Osteocyte (in vitro differentiated cells): ENCODE data around the gene MSX2. TPM values are rescaled to one million over a fixed set of nuclear protein-coding genes. Genes with fewer than 3 reads are reported as not detected.

Source experiments
- DNase-seq: peaks from one replicate; pipeline ENCODE4 v3.0.0; 2021; ENCODE audit warnings: mixed read lengths; ENCODE audit not compliant: unreplicated experiment; ENCODE audit errors: extremely low spot score
- H3K27ac Mint-ChIP-seq: one replicate; pipeline ENCODE4 v1.8.0; 2021; ENCODE audit warnings: mild to moderate bottlenecking, mixed read lengths; ENCODE audit not compliant: unreplicated experiment
- H3K27me3 Mint-ChIP-seq: one replicate; pipeline ENCODE4 v1.8.0; 2021; ENCODE audit warnings: mixed read lengths; ENCODE audit not compliant: unreplicated experiment
- H3K36me3 Mint-ChIP-seq: one replicate; pipeline ENCODE4 v1.8.0; 2021; ENCODE audit warnings: mixed read lengths; ENCODE audit not compliant: unreplicated experiment
- H3K4me1 Mint-ChIP-seq: one replicate; pipeline ENCODE4 v1.8.0; 2021; ENCODE audit warnings: mixed read lengths; ENCODE audit not compliant: unreplicated experiment
- H3K4me3 Mint-ChIP-seq: one replicate; pipeline ENCODE4 v1.8.0; 2021; ENCODE audit warnings: mild to moderate bottlenecking, moderate library complexity, mixed read lengths; ENCODE audit not compliant: unreplicated experiment
- H3K9me3 Mint-ChIP-seq: one replicate; pipeline ENCODE4 v1.8.0; 2021; ENCODE audit warnings: mixed read lengths; ENCODE audit not compliant: unreplicated experiment
- long read RNA-seq: library from polyadenylated mRNA; unstranded; transcript quantifications from one replicate; pipeline ENCODE4 v2.0.0, GENCODE V29; 2021
- total RNA-seq: library from RNA; stranded (reverse); gene quantifications from 2 replicates; pipeline ENCODE4 v1.2.1, GENCODE V29; 2021
- TF ChIP-seq, protein P1 (sequence below): fragments of 200-600 bp; sonication (generic); IDR thresholded peaks from 2 replicates; pipeline ENCODE4 v1.5.0; 2021; ENCODE audit warnings: antibody characterized with exemption, mild to moderate bottlenecking, moderate library complexity

Gene MSX2
- 31.9 and 33.8 TPM in 2 replicates for total RNA-seq
- long read RNA-seq, partial matches to known transcripts = 0 of 8 reads
- long read RNA-seq, other reads (novel, unspliced or antisense) = 7 of 8 reads

DNA sequence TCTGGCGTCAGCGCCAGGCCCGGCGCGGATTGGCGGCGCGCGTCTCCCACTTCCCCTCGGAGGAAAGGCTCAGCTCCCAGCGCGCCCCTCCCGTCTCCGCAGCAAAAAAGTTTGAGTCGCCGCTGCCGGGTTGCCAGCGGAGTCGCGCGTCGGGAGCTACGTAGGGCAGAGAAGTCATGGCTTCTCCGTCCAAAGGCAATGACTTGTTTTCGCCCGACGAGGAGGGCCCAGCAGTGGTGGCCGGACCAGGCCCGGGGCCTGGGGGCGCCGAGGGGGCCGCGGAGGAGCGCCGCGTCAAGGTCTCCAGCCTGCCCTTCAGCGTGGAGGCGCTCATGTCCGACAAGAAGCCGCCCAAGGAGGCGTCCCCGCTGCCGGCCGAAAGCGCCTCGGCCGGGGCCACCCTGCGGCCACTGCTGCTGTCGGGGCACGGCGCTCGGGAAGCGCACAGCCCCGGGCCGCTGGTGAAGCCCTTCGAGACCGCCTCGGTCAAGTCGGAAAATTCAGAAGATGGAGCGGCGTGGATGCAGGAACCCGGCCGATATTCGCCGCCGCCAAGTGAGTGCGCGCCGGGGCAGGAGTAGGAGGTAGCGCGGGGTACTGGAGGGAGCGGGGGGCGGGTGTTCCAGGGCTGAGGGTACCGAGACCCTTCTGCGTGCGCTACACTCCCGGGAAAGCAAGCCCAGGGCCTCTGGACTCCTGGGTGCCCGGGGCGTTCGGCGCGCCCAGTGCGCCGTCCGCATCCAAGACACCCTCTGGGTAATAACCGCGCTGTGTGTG lies at the start of gene MSX2:
Gene MSX2 (plus strand): TSS at position 99 of the 777 bp plus-strand sequence. CDS start 78 bp downstream, at position 177.
- H3K36me3 Mint-ChIP-seq = peaks cover 13% of the 10 kb centered on the region
- H3K27ac Mint-ChIP-seq = peak within 1 kb of the TSS; percentile 78
- peaks cover 55% of the 10 kb centered on the region for H3K4me1 Mint-ChIP-seq
- H3K9me3 Mint-ChIP-seq = no peaks in the 10 kb centered on the region
- H3K27me3 Mint-ChIP-seq = peaks cover 27% of the 10 kb centered on the region
- peak; percentile 94 for DNase-seq
- peak within 1 kb of the TSS; percentile 81 for H3K4me3 Mint-ChIP-seq
- TF ChIP-seq, protein P1, sequence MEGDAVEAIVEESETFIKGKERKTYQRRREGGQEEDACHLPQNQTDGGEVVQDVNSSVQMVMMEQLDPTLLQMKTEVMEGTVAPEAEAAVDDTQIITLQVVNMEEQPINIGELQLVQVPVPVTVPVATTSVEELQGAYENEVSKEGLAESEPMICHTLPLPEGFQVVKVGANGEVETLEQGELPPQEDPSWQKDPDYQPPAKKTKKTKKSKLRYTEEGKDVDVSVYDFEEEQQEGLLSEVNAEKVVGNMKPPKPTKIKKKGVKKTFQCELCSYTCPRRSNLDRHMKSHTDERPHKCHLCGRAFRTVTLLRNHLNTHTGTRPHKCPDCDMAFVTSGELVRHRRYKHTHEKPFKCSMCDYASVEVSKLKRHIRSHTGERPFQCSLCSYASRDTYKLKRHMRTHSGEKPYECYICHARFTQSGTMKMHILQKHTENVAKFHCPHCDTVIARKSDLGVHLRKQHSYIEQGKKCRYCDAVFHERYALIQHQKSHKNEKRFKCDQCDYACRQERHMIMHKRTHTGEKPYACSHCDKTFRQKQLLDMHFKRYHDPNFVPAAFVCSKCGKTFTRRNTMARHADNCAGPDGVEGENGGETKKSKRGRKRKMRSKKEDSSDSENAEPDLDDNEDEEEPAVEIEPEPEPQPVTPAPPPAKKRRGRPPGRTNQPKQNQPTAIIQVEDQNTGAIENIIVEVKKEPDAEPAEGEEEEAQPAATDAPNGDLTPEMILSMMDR = peak; percentile 17

DNA sequence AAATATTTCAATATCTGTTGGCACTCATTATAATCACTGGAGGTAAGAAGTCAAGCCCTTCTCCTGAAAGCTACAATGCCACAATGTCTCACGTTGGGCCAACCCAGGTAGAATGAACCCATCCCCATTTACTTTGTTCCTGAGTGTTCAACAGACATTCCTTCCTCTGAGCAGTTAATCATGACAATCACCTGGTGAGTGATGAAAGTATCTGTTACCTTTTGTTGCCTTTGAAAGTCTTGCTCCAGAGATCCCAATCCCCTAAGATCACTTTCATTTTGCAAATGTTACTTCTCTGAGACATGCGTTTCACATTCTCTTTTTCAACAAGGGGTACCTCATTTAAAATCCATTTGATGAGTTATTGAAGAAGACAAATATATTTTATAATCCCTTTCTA lies 49.3 kb upstream of the MSX2 start:
- no peak overlapping the region for H3K4me3 Mint-ChIP-seq
- TF ChIP-seq, protein P1 = no peak
- no peaks in the 10 kb centered on the region for H3K4me1 Mint-ChIP-seq
- DNase-seq = no peak
- H3K27me3 Mint-ChIP-seq = peaks cover 41% of the 10 kb centered on the region
- no peaks in the 10 kb centered on the region for H3K36me3 Mint-ChIP-seq
- H3K9me3 Mint-ChIP-seq = no peaks in the 10 kb centered on the region
- H3K27ac Mint-ChIP-seq = no peak overlapping the region

DNA sequence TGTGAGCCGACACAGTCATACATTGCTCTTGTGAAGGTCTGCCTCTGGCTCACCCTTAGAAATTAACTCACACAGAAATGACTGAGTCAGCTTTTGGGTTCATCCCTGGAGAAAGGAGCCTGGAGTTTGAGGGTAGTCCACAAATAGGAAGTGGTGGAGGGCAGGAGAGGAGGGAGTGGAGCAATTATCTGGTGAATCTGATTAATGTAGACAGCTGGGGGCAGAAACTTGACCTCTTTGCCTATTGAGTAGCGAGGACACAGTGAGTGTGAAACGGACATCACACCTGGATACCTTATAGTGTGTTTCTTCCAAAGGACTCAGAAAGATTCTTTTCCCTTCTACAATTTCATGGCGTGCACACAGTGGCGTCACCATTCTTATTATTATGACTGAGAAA lies 48.5 kb upstream of the MSX2 start:
- no peaks in the 10 kb centered on the region for H3K9me3 Mint-ChIP-seq
- H3K4me1 Mint-ChIP-seq = no peaks in the 10 kb centered on the region
- no peak overlapping the region for H3K27ac Mint-ChIP-seq
- TF ChIP-seq, protein P1 = no peak
- no peak for DNase-seq
- no peaks in the 10 kb centered on the region for H3K36me3 Mint-ChIP-seq
- H3K27me3 Mint-ChIP-seq = peaks cover 40% of the 10 kb centered on the region
- H3K4me3 Mint-ChIP-seq = no peak overlapping the region

DNA sequence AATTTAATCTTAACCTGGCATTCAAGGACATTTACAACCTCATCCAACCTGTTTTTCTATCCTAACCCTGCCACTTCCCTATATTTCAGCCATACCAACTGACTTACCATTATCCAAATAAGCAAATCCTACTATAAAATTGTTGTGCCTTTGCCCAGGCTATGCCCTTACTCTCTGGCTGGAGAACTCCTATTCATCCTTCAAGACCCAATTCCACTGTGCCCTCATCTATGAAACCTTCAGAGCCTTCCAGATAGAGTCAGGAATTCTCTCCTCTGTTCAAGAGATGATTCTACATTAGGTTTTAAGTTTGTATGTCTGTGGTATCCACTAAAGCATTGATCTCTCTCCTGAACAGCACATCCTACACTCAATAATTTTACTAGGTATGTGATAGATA lies 46.3 kb upstream of the MSX2 start:
- H3K4me1 Mint-ChIP-seq = no peaks in the 10 kb centered on the region
- no peaks in the 10 kb centered on the region for H3K9me3 Mint-ChIP-seq
- H3K27me3 Mint-ChIP-seq = peaks cover 25% of the 10 kb centered on the region
- TF ChIP-seq, protein P1 = no peak
- no peak overlapping the region for H3K27ac Mint-ChIP-seq
- H3K4me3 Mint-ChIP-seq = no peak overlapping the region
- H3K36me3 Mint-ChIP-seq = no peaks in the 10 kb centered on the region
- DNase-seq = no peak

GRCh38 chr5:174680901-174681565 lies 43.3 kb upstream of the MSX2 start:
- Mint-ChIP-seq H3K27me3 (peaks cover 35% of the 10 kb centered on the region), H3K36me3 (no peaks in the 10 kb centered on the region), H3K4me1 (no peaks in the 10 kb centered on the region), H3K4me3 (no peak overlapping the region), H3K27ac (no peak overlapping the region), H3K9me3 (no peaks in the 10 kb centered on the region)
- TF ChIP-seq, protein P1 = no peak
- no peak for DNase-seq
